Activated CD4-positive, CD25-positive, alpha-beta regulatory T cell treated with anti-CD3 and anti-CD28 coated beads, Interleukin-2, amount 50 U/mL, for 16 hours (primary cell): ENCODE measurements around the gene CLCNKA.

ENCODE experiments used
- DNase-seq: peaks from one replicate; pipeline ENCODE4 v3.0.0-alpha.2; 2020; ENCODE audit warnings: low read depth, low spot score

CLCNKA gene

DNA sequence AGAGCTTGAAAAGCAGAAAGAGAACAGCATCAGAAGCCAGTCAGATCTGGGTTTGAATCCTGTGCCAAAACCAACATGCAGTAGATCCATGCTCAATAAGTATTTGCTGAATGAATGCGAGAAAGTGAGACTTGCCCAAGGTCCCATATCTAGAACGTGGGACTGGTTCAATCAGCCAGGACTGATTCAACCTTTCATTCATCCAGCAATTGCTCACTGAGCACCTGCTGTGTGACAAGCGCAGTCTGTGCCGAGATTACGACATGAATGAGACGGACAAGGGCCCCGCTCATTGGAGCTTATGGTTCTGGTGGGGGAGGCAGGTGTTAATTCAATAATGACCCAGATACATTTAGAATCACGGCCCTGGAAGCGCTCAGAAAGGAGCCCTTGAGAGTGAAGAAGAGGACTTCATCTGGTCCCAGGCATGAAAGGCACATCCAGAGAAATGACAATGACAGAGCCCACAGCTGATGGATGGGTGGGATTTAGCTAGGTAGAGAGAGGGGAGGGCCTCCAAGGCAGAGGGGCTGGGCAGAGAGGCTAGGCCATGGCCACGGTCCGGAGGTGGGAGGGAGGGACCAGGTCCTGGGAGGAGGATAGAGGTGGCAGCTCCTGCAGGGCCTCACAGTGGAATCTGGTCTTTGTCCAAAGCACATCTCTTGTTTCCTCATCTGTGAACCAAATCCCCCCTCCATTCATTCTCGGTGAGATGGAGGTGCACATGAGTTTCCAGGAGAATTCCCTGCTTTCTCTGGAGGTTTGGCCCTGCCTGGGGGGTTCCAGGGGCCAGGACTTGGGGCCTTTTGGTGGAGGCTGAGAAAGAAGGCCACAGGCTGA is 55.8 kb downstream of the CLCNKA start:
- no peak for DNase-seq

DNA sequence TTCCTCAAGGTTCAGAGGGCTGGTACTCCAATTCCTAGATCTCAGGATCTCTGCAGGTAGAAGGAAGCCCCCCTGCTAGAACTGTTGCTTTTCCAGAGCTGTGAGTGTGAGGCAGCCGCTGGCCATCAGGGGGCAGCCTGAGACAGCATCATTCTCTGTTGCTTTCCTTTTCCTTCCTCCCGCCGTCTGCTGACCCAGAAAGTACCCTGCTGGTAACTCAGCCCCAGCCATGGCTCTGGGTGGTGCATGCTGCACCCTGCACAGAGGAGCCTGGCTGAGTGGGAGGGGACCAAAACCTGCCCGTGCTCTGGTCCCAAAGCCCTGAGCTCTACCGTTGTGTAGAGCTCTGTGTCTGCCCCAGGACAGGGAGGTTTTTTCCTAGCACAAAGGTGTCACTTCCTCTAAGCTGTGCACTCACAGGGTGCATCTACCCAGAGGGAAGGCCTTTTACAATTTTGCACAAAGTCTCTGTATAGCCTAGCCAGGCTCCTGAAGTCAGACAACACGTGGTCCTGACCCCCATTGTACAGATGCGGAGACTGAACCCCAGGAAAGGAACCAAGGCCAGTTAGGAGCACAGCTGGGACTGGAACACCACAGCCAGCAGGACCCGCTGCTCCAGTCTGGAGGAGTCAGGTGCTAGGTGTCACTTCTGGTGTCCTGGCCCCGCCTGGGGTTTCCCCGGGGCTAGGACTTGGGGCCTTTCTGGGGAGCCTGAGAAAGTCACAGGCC is 57.3 kb downstream of the CLCNKA start:
- DNase-seq, result peak; percentile 41

DNA sequence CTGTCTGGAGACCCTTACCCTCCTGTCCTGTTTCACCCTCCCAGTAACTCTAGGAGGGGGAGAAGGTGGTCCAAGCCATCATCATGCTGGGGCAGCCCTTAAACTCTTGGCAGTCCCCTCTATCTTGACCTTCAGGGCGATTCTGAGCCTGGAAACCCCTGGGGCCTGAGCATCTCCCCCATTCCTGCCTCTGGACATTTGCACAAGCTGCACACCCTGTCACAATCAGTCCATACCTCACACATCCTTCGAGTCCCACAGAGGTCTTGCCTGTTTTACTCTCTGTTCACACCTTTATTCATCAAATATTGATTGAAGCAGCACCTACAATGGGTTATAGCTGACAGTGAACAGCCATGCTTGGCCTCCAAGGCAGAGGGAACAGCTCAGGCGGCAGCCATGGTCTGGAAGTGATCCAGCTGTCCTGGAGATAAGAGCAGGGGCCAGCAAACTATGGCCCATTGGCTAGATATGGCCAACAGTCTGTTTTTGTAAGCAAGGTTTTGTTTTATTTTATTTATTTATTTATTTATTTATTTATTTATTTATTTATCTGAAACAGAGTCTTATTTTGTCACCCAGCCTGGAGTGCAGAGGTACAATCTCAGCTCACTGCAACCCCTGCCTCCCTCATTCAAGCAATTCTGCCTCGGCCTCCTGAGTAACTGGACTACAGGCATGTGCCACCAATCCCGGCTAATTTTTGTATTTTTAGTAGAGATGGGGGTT is 58.8 kb downstream of the CLCNKA start:
- no peak for DNase-seq

DNA sequence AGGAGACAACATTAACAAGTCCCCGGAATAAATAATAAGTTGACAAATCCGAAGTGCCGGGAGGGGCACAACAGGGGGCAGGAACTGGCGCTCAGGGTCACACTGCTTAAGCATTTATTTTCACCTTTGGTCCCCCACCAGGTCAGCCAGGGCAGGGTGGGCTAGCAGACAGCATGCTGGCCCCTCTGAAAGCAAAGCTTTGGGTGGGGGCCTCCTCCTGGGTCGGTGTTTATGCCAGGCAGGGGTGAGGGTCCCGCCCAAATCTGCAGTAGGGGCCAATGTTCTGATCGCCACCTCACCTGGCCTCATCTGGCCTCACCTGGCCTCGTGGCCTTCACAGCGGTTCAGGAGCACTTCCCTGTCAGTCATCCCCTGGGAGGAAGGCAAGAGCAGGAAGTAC is 59.8 kb downstream of the CLCNKA start:
- no peak for DNase-seq

DNA sequence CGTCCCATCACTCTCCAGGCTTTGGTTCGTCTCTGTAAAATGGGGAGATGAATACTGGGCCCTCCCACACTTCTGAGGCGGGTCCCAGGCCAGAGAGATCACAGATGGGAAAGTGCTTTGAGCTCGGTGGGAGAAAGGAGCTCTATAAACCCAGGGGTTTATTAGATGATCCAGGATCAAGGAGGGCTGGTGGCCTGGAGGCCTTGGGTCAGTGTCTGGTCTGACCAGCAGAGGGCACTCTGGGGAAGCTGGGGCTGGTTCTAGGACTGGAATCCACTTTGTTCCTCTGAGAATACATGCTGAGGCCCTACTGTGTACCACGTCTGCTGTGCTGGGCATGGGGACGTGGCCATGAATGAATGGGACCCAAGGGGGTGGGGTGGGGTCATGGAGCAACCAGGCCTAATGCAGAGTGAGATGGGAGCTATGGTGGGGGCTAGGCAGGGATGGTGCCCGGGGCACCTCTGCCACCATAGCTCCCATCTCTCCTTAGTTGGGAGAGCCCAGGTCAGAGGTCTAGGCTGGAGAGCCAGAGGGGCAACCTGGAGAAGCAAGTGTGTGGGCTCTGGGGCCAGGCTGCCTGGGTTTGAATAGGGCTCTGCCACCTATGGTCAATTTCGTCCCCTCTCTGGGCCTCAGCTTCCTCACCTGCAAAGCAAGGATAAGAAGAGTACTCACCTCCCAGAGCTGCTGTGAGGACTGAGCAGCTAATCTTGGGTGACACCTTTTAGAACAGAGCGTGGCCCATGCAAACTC is 60.6 kb downstream of the CLCNKA start:
- DNase-seq, result peak; percentile 22

DNA sequence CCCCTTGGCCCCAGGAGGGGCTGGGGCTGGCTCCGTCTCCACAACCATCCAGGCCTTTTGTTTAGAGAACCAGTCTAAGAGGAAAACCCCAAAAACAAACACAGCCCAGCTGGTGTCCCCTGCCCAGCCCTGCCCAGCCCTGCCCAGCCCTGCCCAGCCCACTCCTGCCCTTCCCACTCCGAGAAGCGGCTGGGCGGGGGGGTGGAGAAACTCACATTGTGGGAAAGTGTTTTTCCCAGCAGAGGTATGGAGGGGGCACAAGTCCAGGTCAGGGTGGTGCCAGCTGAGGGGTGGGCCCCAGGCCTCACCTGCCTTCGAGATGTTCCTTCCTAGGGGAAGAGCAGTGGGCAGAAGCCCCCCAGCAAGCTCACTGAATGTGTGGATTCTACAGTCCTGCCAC is 61.6 kb downstream of the CLCNKA start:
- DNase-seq, result no peak
